H1 (cell line): ENCODE measurements around the gene HS3ST6. TPM values are rescaled to one million over a fixed set of nuclear protein-coding genes. Genes with fewer than 3 reads are reported as not detected.

Source experiments
- BACH1 ChIP-seq: IDR thresholded peaks from 2 replicates; pipeline ENCODE4 v1.6.1; 2012; ENCODE audit warnings: low read length, improper control_type of control experiment
- CHD1 ChIP-seq: IDR thresholded peaks from 2 replicates; pipeline ENCODE4 v1.6.1; 2012; ENCODE audit warnings: low read depth, low read length, improper control_type of control experiment
- KDM5A ChIP-seq: fragments of 200-600 bp; IDR thresholded peaks from 2 replicates; pipeline ENCODE4 v1.7.1; 2012; ENCODE audit warnings: mild to moderate bottlenecking, low read length, inconsistent platforms, mixed read lengths
- TAF1 ChIP-seq: IDR thresholded peaks from 2 replicates; pipeline ENCODE4 v1.6.1; 2011; ENCODE audit warnings: mild to moderate bottlenecking, low read depth, low read length
- TAF7 ChIP-seq: optimal IDR thresholded peaks from 2 replicates; pipeline ENCODE3; 2011; ENCODE audit warnings: low read depth, mild to moderate bottlenecking, inconsistent platforms, low read length, moderate library complexity, borderline replicate concordance
- polyA plus RNA-seq, 7 experiments: library from polyadenylated mRNA; depleted of rRNA in 3 of 7; stranded (reverse) in 5 of 7; unstranded in 2 of 7; fragments of >200 nt in 5 of 7; fragments of 200-250 nt in 2 of 7; gene quantifications; 1 replicate in 5 of 7; 2 replicates in 1 of 7; 4 replicates in 1 of 7; pipeline versions ENCODE4 v1.2.1 to v1.2.3, GENCODE V29; 2011 to 2013; ENCODE audit warnings: missing spikeins in 2 of 7, mixed read lengths in 2 of 7
- total RNA-seq: library from RNA; stranded (reverse); fragmentation: NEBNext Ultra II Directional; extraction: Animal tissue kit (Norgen Biotek cat#: 25700); gene quantifications from 2 replicates; pipeline ENCODE4 v1.2.1, GENCODE V29; 2021

HS3ST6 gene
- total and polyA plus RNA-seq, 2 of the 8 experiments (the other 6 are each of a cell fraction or from before 2014, with no cell fraction given) = 0.36 to 0.39 TPM

- TF ChIP-seq TAF7 (no peak), KDM5A (no peak), BACH1 (no peak), CHD1 (no peak), TAF1 (no peak)
Measured at GRCh38 chr16:1936945-1937479, 18.8 kb upstream of the HS3ST6 start (continued).
